Esophagus muscularis mucosa (tissue), 4 donors: ENCODE results near the gene RAD51B. TPM values are rescaled to one million over a fixed set of nuclear protein-coding genes. Genes with fewer than 3 reads are reported as not detected.

ENCODE experiments used
- DNase-seq: peaks from one replicate; pipeline ENCODE4 v3.0.0-alpha.2; 2017; ENCODE audit errors: extremely low spot score
- H3K27ac ChIP-seq, 4 donors: fragments of 200-600 bp; sonication (generic); replicated peaks in 1 of 4; 1 replicate in 3 of 4; 2 replicates in 1 of 4; pipeline ENCODE4 v1.5.1; 2016 to 2019; ENCODE audit warnings: mild to moderate bottlenecking in 1 of 4
- H3K27me3 ChIP-seq, 4 donors: fragments of 200-600 bp; sonication (generic); one replicate each; pipeline versions ENCODE4 v1.5.1 to v1.6.0; 2016 to 2019
- H3K36me3 ChIP-seq, 4 donors: fragments of 200-600 bp; sonication (generic); one replicate each; pipeline ENCODE4 v1.5.1; 2016 to 2019
- H3K4me1 ChIP-seq, 4 donors: fragments of 200-600 bp; sonication (generic); one replicate each; pipeline ENCODE4 v1.5.1; 2016 to 2019
- H3K4me3 ChIP-seq, 4 donors: fragments of 200-600 bp; sonication (generic); 1 replicate in 2 of 4; 2 replicates in 2 of 4; pipeline ENCODE4 v1.5.1; 2016 to 2019; ENCODE audit warnings: mild to moderate bottlenecking in 4 of 4, moderate library complexity in 1 of 4
- H3K9me3 ChIP-seq, 4 donors: fragments of 200-600 bp; sonication (generic); 1 replicate in 3 of 4; 2 replicates in 1 of 4; pipeline ENCODE4 v1.5.1; 2016 to 2019
- EP300 ChIP-seq: sonication (generic); formaldehyde crosslinking; IDR thresholded peaks from one replicate; pipeline ENCODE4 v1.6.1; 2017; ENCODE audit warnings: antibody characterized with exemption
- POLR2A ChIP-seq: fragments of 450-650 bp; IDR thresholded peaks from one replicate; pipeline ENCODE4 v1.6.1; 2017; ENCODE audit warnings: antibody characterized with exemption, moderate library complexity, mild to moderate bottlenecking, low read depth
- POLR2AphosphoS5 ChIP-seq, 2 donors: sonication (generic); formaldehyde crosslinking; IDR thresholded peaks; one replicate each; pipeline ENCODE4 v1.6.1; 2017; ENCODE audit warnings: antibody characterized with exemption in 2 of 2
- WGBS: methylation state at CpG from one replicate; pipeline ENCODE4 v1.1.5; 2018; 5-methylcytosine and 5-hydroxymethylcytosine counted together
- intact Hi-C: fragments of 100-400 bp; cut with DNase I; formaldehyde crosslinking; loops from one replicate; pipeline ENCODE4 v1.15.1; 2023
- total RNA-seq, 4 donors: library from RNA; depleted of rRNA; stranded (reverse); fragments of >200 nt; gene quantifications; one replicate each; pipeline versions ENCODE4 v1.1.0 to v1.2.1, GENCODE V29; 2016
- TF ChIP-seq, protein P1 (sequence below), 3 experiments: fragments of 200-600 bp in 2 of 3; fragments of 450-650 bp in 1 of 3; sonication (generic) in 2 of 3; IDR thresholded peaks; one replicate each; pipeline ENCODE4 v1.5.1; 2017 to 2019; ENCODE audit warnings: antibody characterized with exemption in 3 of 3, mild to moderate bottlenecking in 2 of 3, moderate library complexity in 1 of 3

The RAD51B gene
- total RNA-seq, 4 donors from 2014 or later: 2.8 to 11.1 (median 5.1) TPM

DNA sequence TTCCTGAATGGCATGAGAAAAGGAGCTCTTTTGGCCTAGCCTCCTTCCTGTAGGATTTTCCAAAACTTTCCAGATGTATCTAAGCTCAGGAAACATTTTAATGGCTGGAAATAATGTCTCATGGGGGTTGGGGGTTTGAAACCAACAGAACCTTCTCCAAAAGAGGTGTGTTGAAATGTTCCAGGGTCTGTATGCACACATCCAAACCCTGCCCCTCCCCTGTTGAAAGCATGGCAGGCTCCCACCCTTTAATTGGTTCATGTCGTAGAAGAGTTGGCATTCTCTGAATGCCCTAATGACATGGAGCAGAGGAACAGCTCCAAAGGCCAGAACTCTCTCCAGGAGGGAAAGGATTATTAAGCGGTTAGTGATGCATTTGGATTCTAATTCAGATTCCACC is 620.1 kb downstream of the RAD51B start:
- peaks cover 0 to 17% (median 7%) of the 10 kb centered on the region in 4 donors for H3K4me1 ChIP-seq
- H3K9me3 ChIP-seq: no peaks in the 10 kb centered on the region
- TF ChIP-seq POLR2A (no peak), EP300 (no peak), POLR2AphosphoS5 (IDR thresholded peaks at IDR 0.05) (no peak)
- TF ChIP-seq, protein P1, sequence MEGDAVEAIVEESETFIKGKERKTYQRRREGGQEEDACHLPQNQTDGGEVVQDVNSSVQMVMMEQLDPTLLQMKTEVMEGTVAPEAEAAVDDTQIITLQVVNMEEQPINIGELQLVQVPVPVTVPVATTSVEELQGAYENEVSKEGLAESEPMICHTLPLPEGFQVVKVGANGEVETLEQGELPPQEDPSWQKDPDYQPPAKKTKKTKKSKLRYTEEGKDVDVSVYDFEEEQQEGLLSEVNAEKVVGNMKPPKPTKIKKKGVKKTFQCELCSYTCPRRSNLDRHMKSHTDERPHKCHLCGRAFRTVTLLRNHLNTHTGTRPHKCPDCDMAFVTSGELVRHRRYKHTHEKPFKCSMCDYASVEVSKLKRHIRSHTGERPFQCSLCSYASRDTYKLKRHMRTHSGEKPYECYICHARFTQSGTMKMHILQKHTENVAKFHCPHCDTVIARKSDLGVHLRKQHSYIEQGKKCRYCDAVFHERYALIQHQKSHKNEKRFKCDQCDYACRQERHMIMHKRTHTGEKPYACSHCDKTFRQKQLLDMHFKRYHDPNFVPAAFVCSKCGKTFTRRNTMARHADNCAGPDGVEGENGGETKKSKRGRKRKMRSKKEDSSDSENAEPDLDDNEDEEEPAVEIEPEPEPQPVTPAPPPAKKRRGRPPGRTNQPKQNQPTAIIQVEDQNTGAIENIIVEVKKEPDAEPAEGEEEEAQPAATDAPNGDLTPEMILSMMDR (IDR thresholded peaks at IDR 0.05): no peak
- H3K36me3 ChIP-seq: no peaks in the 10 kb centered on the region
- intact Hi-C loops: no loop called here
- DNase-seq: no peak
- 60% methylated on average over 2 of the region's 2 CpGs for WGBS
- H3K4me3 ChIP-seq: no peak overlapping the region
- H3K27me3 ChIP-seq: no peaks in the 10 kb centered on the region
- no peak overlapping the region for H3K27ac ChIP-seq

DNA sequence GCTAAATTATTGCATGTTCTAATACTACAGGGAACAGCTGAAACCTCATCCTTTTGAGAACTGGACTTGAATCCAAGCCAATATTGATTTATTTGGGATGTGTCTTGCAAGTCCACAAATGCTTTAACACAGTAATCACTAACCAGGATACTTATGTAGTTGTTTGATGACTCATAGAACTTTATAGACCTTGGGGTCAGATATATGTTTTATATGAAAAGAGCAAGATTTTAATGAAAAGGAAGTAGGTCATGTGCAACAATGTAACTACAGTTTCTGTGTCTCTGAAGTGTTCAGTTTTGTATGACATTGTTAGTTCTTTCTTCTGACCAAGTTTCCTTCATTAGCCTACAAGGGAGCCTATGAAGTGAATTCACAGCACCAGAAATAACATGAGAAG is 621.2 kb downstream of the RAD51B start:
- DNase-seq: no peak
- H3K4me3 ChIP-seq: no peak overlapping the region
- TF ChIP-seq POLR2A: no peak
- TF ChIP-seq, protein P1 (IDR thresholded peaks at IDR 0.05): no peak
- no peak for TF ChIP-seq POLR2AphosphoS5 (IDR thresholded peaks at IDR 0.05)
- TF ChIP-seq EP300: no peak
- no peaks in the 10 kb centered on the region for H3K27me3 ChIP-seq
- intact Hi-C loops: no loop called here
- H3K36me3 ChIP-seq: no peaks in the 10 kb centered on the region
- no peaks in the 10 kb centered on the region for H3K9me3 ChIP-seq
- H3K27ac ChIP-seq: no peak overlapping the region
- peaks cover 0 to 22% (median 12%) of the 10 kb centered on the region in 4 donors for H3K4me1 ChIP-seq

DNA sequence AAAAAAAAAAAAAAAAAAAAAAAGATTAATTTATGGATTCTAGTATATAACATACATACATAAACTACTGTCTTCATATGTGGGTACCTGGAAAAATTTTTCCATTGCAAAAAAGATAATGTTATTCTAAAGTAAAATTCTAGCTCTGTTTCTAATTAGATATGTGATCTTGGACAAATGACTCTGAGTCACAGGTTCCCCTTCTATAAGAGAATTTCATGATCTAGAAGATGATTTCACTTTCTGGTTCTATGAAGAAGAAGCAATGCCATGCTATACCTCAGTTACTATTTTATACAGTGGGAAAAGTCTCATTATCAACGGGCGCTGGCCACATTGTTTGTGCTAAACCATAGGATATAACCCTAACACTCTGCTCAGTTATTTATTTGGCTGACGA is 622.0 kb downstream of the RAD51B start:
- peaks cover 0 to 22% (median 15%) of the 10 kb centered on the region in 4 donors for H3K4me1 ChIP-seq
- TF ChIP-seq, protein P1 (IDR thresholded peaks at IDR 0.05): no peak
- TF ChIP-seq EP300 (no peak), POLR2A (no peak)
- no peak overlapping the region for H3K27ac ChIP-seq
- no peak overlapping the region for H3K4me3 ChIP-seq
- no peaks in the 10 kb centered on the region for H3K27me3 ChIP-seq
- DNase-seq: no peak
- no peaks in the 10 kb centered on the region for H3K36me3 ChIP-seq
- no peaks in the 10 kb centered on the region for H3K9me3 ChIP-seq
- intact Hi-C loops: no loop called here
- 89% methylated on average over 3 of the region's 3 CpGs for WGBS

DNA sequence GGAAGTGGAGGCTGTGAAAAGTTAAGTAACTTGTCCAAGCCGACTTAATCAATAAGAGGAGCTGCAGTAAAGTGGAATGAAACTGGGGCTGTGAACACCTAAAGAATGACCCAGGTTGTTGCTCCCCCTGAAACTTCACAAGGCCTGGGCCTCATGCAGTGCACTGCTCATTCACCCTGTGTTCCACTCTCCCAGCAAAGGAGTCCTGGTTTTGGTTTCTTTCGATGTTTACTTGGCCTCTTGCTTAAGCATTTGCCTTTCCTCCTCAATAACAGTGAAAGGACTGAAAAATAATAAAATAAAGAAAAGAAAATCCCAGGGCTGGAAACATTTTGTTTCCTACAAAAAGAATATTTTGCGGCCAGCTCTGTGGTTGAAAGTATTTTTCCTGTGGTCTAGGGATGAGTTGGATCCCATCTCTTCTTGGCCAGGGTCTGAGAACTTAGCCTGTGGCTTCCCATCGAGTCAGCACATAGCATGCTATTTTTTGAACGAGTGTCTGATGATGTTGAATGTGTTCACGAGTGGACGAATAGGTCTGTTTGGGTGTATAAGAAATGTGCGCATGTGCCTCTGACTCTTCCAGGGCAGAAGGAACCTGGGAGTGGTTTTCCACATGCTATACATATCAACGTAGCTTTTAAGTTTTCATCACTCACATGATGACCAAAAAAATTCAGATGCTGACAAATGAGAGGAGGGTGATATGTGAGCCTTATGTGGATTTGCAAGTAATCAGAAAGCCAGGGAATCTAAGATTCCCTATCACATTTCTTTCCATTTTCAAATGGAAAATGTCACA is 623.5 kb downstream of the RAD51B start:
- TF ChIP-seq POLR2AphosphoS5 (IDR thresholded peaks at IDR 0.05) (no peak), EP300 (no peak), POLR2A (no peak)
- TF ChIP-seq, protein P1 (IDR thresholded peaks at IDR 0.05): no peak
- Histone ChIP-seq H3K4me3 (no peak overlapping the region), H3K9me3 (no peaks in the 10 kb centered on the region), H3K4me1 (peaks cover 0 to 35% (median 23%) of the 10 kb centered on the region in 4 donors), H3K27ac (no peak overlapping the region), H3K27me3 (no peaks in the 10 kb centered on the region), H3K36me3 (no peaks in the 10 kb centered on the region)
- intact Hi-C loops: no loop called here
- DNase-seq: no peak
- WGBS: 79% methylated on average over 9 of the region's 9 CpGs
